HL-60 (cell line): ENCODE measurements around the gene IKZF3.
"Not testable (repeated sequence)": the region's sequence is repeated elsewhere in the genome, so short reads cannot be mapped to it uniquely, and the experiment has no call there.

Source experiments
- DNase-seq, 2 experiments: peaks; one replicate each; pipeline ENCODE4 v3.0.0-alpha.2; 2010 to 2020; ENCODE audit warnings: low read depth in 1 of 2, low spot score in 1 of 2
- H3K27ac ChIP-seq: fragments of 250-450 bp; sonication (Bioruptor Pico); replicated peaks from 2 replicates; pipeline ENCODE4 v1.5.1; 2020; ENCODE audit warnings: mild to moderate bottlenecking, moderate library complexity
- H3K27me3 ChIP-seq: fragments of 250-450 bp; sonication (Bioruptor Pico); 2 replicates; pipeline ENCODE4 v1.5.1; 2021; ENCODE audit warnings: mild to moderate bottlenecking, moderate library complexity; ENCODE audit not compliant: insufficient read depth, poor library complexity, severe bottlenecking
- H3K4me3 ChIP-seq: replicated peaks from 2 replicates; pipeline ENCODE4 v1.5.1; 2011; ENCODE audit warnings: mild to moderate bottlenecking, control low read depth, low read length; ENCODE audit not compliant: insufficient read depth
- GABPA ChIP-seq: IDR thresholded peaks from 2 replicates; pipeline ENCODE4 v1.6.1; 2012; ENCODE audit warnings: low read depth
- POLR2AphosphoS5 ChIP-seq: IDR thresholded peaks from 2 replicates; pipeline ENCODE4 v1.6.1; 2012; ENCODE audit warnings: low read depth
- SPI1 ChIP-seq: IDR thresholded peaks from 2 replicates; pipeline ENCODE4 v1.6.1; 2012; ENCODE audit warnings: low read depth, mild to moderate bottlenecking, borderline replicate concordance
- TF ChIP-seq, protein P1 (sequence below): IDR thresholded peaks from 2 replicates; pipeline ENCODE4 v1.6.1; 2012; ENCODE audit warnings: low read depth; ENCODE audit not compliant: insufficient replicate concordance
- TF ChIP-seq, protein P2 (sequence below): IDR thresholded peaks from one replicate; pipeline ENCODE4 v1.5.1; 2011; ENCODE audit warnings: low read length, control low read depth, inconsistent platforms; ENCODE audit not compliant: insufficient read depth

Gene IKZF3

DNA sequence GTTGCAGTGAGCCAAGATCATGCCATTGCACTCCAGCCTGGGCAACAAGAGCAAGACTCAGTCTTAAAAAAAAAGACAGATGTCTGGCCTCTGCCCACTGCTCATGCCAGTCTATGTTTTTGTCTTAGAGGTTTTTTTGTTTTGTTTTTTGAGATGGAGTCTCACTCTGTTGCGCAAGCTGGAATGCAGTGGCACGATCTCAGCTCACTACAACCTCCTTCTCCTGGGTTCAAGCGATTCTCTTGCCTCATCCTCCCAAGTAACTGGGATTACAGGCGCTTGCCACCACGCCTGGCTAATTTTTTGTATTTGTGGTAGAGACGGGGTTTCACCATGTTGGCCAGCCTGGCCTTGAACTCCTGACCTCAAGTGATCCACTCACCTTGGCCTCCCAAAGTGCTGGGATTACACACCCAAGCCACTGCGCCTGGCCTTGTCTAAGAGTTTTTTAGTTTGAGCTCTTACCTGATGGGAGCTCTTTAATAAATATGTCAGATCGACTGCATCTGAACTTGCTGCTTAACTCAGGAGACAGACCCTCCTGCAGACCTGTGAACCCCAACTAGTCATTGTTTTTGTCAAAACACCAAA lies 115.6 kb downstream of the IKZF3 start:
- not testable (repeated sequence) for DNase-seq

DNA sequence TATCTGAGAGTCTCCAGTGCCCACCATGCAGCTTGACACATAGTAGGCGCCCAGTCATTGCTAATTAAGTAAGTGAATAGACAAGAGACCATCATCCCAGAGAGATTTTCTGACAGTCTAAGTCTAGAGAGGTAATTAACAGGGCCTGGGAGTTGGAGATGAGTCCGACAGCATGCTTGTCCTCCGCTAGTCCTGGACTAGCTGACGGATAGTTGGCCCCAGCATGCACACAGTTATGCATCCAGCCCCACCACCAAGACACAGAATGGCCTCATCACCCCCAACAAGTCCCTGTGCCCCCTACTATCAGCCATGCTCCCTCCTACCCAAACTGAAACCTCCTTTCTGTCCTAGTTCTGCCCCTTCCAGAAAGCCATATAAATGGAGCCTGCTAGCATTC lies 116.4 kb downstream of the IKZF3 start:
- TF ChIP-seq POLR2AphosphoS5: no peak
- TF ChIP-seq, protein P1, sequence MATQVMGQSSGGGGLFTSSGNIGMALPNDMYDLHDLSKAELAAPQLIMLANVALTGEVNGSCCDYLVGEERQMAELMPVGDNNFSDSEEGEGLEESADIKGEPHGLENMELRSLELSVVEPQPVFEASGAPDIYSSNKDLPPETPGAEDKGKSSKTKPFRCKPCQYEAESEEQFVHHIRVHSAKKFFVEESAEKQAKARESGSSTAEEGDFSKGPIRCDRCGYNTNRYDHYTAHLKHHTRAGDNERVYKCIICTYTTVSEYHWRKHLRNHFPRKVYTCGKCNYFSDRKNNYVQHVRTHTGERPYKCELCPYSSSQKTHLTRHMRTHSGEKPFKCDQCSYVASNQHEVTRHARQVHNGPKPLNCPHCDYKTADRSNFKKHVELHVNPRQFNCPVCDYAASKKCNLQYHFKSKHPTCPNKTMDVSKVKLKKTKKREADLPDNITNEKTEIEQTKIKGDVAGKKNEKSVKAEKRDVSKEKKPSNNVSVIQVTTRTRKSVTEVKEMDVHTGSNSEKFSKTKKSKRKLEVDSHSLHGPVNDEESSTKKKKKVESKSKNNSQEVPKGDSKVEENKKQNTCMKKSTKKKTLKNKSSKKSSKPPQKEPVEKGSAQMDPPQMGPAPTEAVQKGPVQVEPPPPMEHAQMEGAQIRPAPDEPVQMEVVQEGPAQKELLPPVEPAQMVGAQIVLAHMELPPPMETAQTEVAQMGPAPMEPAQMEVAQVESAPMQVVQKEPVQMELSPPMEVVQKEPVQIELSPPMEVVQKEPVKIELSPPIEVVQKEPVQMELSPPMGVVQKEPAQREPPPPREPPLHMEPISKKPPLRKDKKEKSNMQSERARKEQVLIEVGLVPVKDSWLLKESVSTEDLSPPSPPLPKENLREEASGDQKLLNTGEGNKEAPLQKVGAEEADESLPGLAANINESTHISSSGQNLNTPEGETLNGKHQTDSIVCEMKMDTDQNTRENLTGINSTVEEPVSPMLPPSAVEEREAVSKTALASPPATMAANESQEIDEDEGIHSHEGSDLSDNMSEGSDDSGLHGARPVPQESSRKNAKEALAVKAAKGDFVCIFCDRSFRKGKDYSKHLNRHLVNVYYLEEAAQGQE: no peak
- TF ChIP-seq, protein P2, sequence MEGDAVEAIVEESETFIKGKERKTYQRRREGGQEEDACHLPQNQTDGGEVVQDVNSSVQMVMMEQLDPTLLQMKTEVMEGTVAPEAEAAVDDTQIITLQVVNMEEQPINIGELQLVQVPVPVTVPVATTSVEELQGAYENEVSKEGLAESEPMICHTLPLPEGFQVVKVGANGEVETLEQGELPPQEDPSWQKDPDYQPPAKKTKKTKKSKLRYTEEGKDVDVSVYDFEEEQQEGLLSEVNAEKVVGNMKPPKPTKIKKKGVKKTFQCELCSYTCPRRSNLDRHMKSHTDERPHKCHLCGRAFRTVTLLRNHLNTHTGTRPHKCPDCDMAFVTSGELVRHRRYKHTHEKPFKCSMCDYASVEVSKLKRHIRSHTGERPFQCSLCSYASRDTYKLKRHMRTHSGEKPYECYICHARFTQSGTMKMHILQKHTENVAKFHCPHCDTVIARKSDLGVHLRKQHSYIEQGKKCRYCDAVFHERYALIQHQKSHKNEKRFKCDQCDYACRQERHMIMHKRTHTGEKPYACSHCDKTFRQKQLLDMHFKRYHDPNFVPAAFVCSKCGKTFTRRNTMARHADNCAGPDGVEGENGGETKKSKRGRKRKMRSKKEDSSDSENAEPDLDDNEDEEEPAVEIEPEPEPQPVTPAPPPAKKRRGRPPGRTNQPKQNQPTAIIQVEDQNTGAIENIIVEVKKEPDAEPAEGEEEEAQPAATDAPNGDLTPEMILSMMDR: no peak
- TF ChIP-seq SPI1: no peak
- no peak for TF ChIP-seq GABPA
- no peak overlapping the region for H3K27ac ChIP-seq
- H3K4me3 ChIP-seq: no peak overlapping the region
- peaks cover 8% of the 10 kb centered on the region for H3K27me3 ChIP-seq
- DNase-seq: no peak

More for the DNA sequence above, 115.6 kb downstream of the IKZF3 start:
- not testable (repeated sequence) for H3K27ac ChIP-seq, H3K4me3 ChIP-seq, H3K27me3 ChIP-seq

DNA sequence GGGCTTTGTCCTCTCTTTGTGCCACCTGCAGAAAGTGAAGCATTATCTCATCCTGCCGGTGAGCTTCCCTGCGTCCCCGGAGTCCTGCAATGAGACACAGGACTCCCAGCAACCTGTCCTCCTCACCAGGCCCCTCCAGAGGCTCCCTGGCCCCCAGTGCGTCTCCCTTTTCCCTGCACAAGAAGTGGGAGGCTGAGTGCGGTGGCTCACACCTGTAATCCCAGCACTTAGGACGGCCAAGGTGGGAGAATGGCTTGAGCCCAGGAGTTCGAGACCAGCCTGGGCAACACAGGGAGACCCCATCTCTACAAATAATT lies 118.0 kb downstream of the IKZF3 start:
- H3K27me3 ChIP-seq: peaks cover 19% of the 10 kb centered on the region
- no peak overlapping the region for H3K27ac ChIP-seq
- no peak overlapping the region for H3K4me3 ChIP-seq
- TF ChIP-seq, protein P1: no peak
- TF ChIP-seq, protein P2: no peak
- no peak for TF ChIP-seq POLR2AphosphoS5
- no peak for TF ChIP-seq SPI1
- no peak for TF ChIP-seq GABPA
- DNase-seq: no peak

DNA sequence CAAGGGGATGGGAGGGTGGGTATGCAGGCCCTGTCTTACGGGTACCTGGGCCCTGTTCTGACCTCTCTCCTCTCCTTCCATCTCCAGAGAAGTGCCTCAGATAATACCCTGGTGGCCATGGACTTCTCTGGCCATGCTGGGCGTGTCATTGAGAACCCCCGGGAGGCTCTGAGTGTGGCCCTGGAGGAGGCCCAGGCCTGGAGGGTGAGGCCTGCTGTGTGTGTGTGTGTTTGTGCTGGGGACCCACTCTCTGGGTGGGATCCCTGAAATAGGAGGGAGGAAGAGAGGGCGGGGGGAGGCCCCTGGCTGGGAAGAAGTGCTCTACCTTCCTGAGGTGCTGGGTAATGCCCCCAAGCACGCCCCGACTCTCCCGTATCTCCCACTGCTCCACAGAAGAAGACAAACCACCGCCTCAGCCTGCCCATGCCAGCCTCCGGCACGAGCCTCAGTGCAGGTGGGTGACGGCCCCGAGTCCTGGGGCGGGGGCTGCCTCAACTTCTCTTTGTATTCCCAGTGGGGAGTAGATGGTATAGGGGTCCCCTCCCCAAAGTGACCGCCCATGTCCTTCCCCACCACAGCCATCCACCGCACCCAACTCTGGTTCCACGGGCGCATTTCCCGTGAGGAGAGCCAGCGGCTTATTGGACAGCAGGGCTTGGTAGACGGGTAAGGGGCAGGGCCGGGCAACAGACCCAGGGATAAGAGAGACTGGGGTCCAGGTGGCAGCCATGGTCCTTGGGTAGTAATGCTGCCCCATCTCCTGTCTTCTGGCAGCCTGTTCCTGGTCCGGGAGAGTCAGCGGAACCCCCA lies 118.6 kb downstream of the IKZF3 start:
- DNase-seq: no peak
- Histone ChIP-seq H3K27ac (no peak overlapping the region), H3K4me3 (no peak overlapping the region), H3K27me3 (peaks cover 23% of the 10 kb centered on the region)
- TF ChIP-seq, protein P1: no peak
- TF ChIP-seq POLR2AphosphoS5 (no peak), SPI1 (no peak), GABPA (no peak)
- TF ChIP-seq, protein P2: no peak
